ENCODE measurements around the gene RNF144A. TPM values are rescaled to one million over a fixed set of nuclear protein-coding genes. Genes with fewer than 3 reads are reported as not detected.

Gene RNF144A
- total and polyA plus RNA-seq, 8 donors = 1.4 to 71.4 (median 5.6) TPM

GRCh38 chr2:7077660-7078267 is 160.6 kb downstream of the RNF144A start:
- TF ChIP-seq POLR2A (IDR thresholded peaks at IDR 0.05) (no peak), EP300 (IDR thresholded peaks at IDR 0.05) (no peak), POLR2AphosphoS5 (IDR thresholded peaks at IDR 0.05) (no peak), CTCF (IDR thresholded peaks at IDR 0.05) (no peak)
- intact Hi-C loops (cut with DNase I; ENCODE audit: low total_unique reads) = no loop called here
- no peaks in the 10 kb centered on the region for H3K27me3 ChIP-seq
- no peak overlapping the region for H3K4me3 ChIP-seq
- H3K9me3 ChIP-seq = no peaks in the 10 kb centered on the region
- peak in 1 of 2 donors; percentile 55 for DNase-seq
- no peaks in the 10 kb centered on the region for H3K4me1 ChIP-seq
- 75 to 87% (median 79%) methylated on average over 10 of the region's 10 CpGs for WGBS, 5 donors
- no peaks in the 10 kb centered on the region for H3K36me3 ChIP-seq
- no peak overlapping the region for H3K27ac ChIP-seq

- Histone ChIP-seq H3K27ac (no peak overlapping the region), H3K4me3 (no peak overlapping the region), H3K27me3 (no peaks in the 10 kb centered on the region), H3K9me3 (peaks cover 0 to 13% (median 3%) of the 10 kb centered on the region in 4 donors), H3K36me3 (no peaks in the 10 kb centered on the region), H3K4me1 (no peaks in the 10 kb centered on the region)
- TF ChIP-seq CTCF (IDR thresholded peaks at IDR 0.05) (peak in 3 of 7 experiments; percentile 16 to 25 (median 20)), POLR2AphosphoS5 (IDR thresholded peaks at IDR 0.05) (no peak)
- WGBS, 5 donors = 63 to 70% (median 64%) methylated on average over 10 of the region's 10 CpGs
- peak in 1 of 2 donors; percentile 22 for DNase-seq
- intact Hi-C loops (cut with DNase I; ENCODE audit: low total_unique reads) = no loop called here
These were observed 166.6 kb downstream of the RNF144A start for GRCh38 chr2:7083580-7084509.

- DNase-seq = no peak
- intact Hi-C loops (cut with DNase I; ENCODE audit: low total_unique reads) = no loop called here
- no peaks in the 10 kb centered on the region for H3K27me3 ChIP-seq
- no peaks in the 10 kb centered on the region for H3K36me3 ChIP-seq
- H3K4me3 ChIP-seq = no peak overlapping the region
- H3K4me1 ChIP-seq = no peaks in the 10 kb centered on the region
- H3K9me3 ChIP-seq = peaks cover 0 to 13% (median 3%) of the 10 kb centered on the region in 4 donors
- H3K27ac ChIP-seq = no peak overlapping the region
- TF ChIP-seq POLR2AphosphoS5 (IDR thresholded peaks at IDR 0.05) = no peak
- no peak for TF ChIP-seq CTCF (IDR thresholded peaks at IDR 0.05)
- TF ChIP-seq EP300 (IDR thresholded peaks at IDR 0.05) = no peak
- TF ChIP-seq POLR2A (IDR thresholded peaks at IDR 0.05) = no peak
These were observed 167.4 kb downstream of the RNF144A start for GRCh38 chr2:7084601-7085000.

- 84 to 94% (median 94%) methylated on average over 15 to 16 of the region's 16 CpGs for WGBS, 5 donors
- H3K27ac ChIP-seq = no peak overlapping the region
- TF ChIP-seq POLR2A (IDR thresholded peaks at IDR 0.05) (no peak), EP300 (IDR thresholded peaks at IDR 0.05) (no peak), CTCF (IDR thresholded peaks at IDR 0.05) (no peak), POLR2AphosphoS5 (IDR thresholded peaks at IDR 0.05) (no peak)
- no peaks in the 10 kb centered on the region for H3K4me1 ChIP-seq
- H3K4me3 ChIP-seq = no peak overlapping the region
- peaks cover 0 to 6% (median under 1%) of the 10 kb centered on the region in 4 donors for H3K9me3 ChIP-seq
- H3K27me3 ChIP-seq = peaks cover 0 to 6% (median 0%) of the 10 kb centered on the region in 3 donors
- H3K36me3 ChIP-seq = no peaks in the 10 kb centered on the region
- intact Hi-C loops (cut with DNase I; ENCODE audit: low total_unique reads) = no loop called here
- no peak for DNase-seq
These were observed 172.1 kb downstream of the RNF144A start for GRCh38 chr2:7089284-7089683.

All from stomach (tissue), 9 donors.